ENCODE results near the gene DDB1.
"Not testable (repeated sequence)": the region's sequence is repeated elsewhere in the genome, so short reads cannot be mapped to it uniquely, and the experiment has no call there.

The DDB1 gene

GRCh38 chr11:61264795-61265194 is 68.1 kb downstream of the DDB1 start:
- Histone ChIP-seq H3K27ac (ENCODE audit: low read depth, low read length) (no peak overlapping the region), H3K4me1 (ENCODE audit: insufficient read depth, low read length) (no peaks in the 10 kb centered on the region), H3K36me3 (ENCODE audit: insufficient read depth, low read length) (peaks cover 8% of the 10 kb centered on the region; the same call in 1 of the 2 replicates), H3K9me3 (ENCODE audit: insufficient read depth, low read depth, low read length) (no peaks in the 10 kb centered on the region), H3K4me3 (ENCODE audit: low read length) (no peak overlapping the region), H3K9ac (ENCODE audit: low read depth, low read length) (no peak overlapping the region), H3K27me3 (ENCODE audit: insufficient read depth, low read length) (no peaks in the 10 kb centered on the region)
- 95% methylated on average over 14 of the region's 14 CpGs for WGBS

- no peaks in the 10 kb centered on the region for H3K9me3 ChIP-seq (ENCODE audit: insufficient read depth, low read depth, low read length)
- H3K36me3 ChIP-seq (ENCODE audit: insufficient read depth, low read length): peaks cover 10% of the 10 kb centered on the region; the same call in 1 of the 2 replicates
- H3K4me3 ChIP-seq (ENCODE audit: low read length): no peak overlapping the region
- H3K27ac ChIP-seq (ENCODE audit: low read depth, low read length): no peak overlapping the region
- 97% methylated on average over 5 of the region's 6 CpGs for WGBS
- no peaks in the 10 kb centered on the region for H3K27me3 ChIP-seq (ENCODE audit: insufficient read depth, low read length)
- no peaks in the 10 kb centered on the region for H3K4me1 ChIP-seq (ENCODE audit: insufficient read depth, low read length)
- H3K9ac ChIP-seq (ENCODE audit: low read depth, low read length): no peak overlapping the region
Observed at GRCh38 chr11:61264371-61264770, 68.5 kb downstream of the DDB1 start.

GRCh38 chr11:61259363-61259762 is 73.5 kb downstream of the DDB1 start:
- H3K9ac ChIP-seq (ENCODE audit: low read depth, low read length): no peak overlapping the region
- no peaks in the 10 kb centered on the region for H3K9me3 ChIP-seq (ENCODE audit: insufficient read depth, low read depth, low read length)
- H3K36me3 ChIP-seq (ENCODE audit: insufficient read depth, low read length): peaks cover 14% of the 10 kb centered on the region; the same call in 1 of the 2 replicates
- H3K27me3 ChIP-seq (ENCODE audit: insufficient read depth, low read length): no peaks in the 10 kb centered on the region
- H3K4me3 ChIP-seq (ENCODE audit: low read length): no peak overlapping the region
- H3K27ac ChIP-seq (ENCODE audit: low read depth, low read length): no peak overlapping the region
- WGBS: 96% methylated on average over 6 of the region's 6 CpGs
- no peaks in the 10 kb centered on the region for H3K4me1 ChIP-seq (ENCODE audit: insufficient read depth, low read length)

GRCh38 chr11:61258546-61258945 is 74.4 kb downstream of the DDB1 start:
- H3K9me3 ChIP-seq (ENCODE audit: insufficient read depth, low read depth, low read length): no peaks in the 10 kb centered on the region
- H3K4me1 ChIP-seq (ENCODE audit: insufficient read depth, low read length): no peaks in the 10 kb centered on the region
- peaks cover 14% of the 10 kb centered on the region; the same call in 1 of the 2 replicates for H3K36me3 ChIP-seq (ENCODE audit: insufficient read depth, low read length)
- no peak overlapping the region for H3K9ac ChIP-seq (ENCODE audit: low read depth, low read length)
- H3K4me3 ChIP-seq (ENCODE audit: low read length): no peak overlapping the region
- 94% methylated on average over 9 of the region's 9 CpGs for WGBS
- H3K27ac ChIP-seq (ENCODE audit: low read depth, low read length): no peak overlapping the region
- H3K27me3 ChIP-seq (ENCODE audit: insufficient read depth, low read length): no peaks in the 10 kb centered on the region

GRCh38 chr11:61256710-61257482 is 76.0 kb downstream of the DDB1 start:
- Histone ChIP-seq H3K9ac (ENCODE audit: low read depth, low read length) (no peak overlapping the region), H3K9me3 (ENCODE audit: insufficient read depth, low read depth, low read length) (no peaks in the 10 kb centered on the region), H3K36me3 (ENCODE audit: insufficient read depth, low read length) (peaks cover 9% of the 10 kb centered on the region; the same call in 1 of the 2 replicates), H3K27ac (ENCODE audit: low read depth, low read length) (no peak overlapping the region), H3K27me3 (ENCODE audit: insufficient read depth, low read length) (no peaks in the 10 kb centered on the region), H3K4me3 (ENCODE audit: low read length) (no peak overlapping the region), H3K4me1 (ENCODE audit: insufficient read depth, low read length) (no peaks in the 10 kb centered on the region)
- WGBS: 91% methylated on average over 18 of the region's 18 CpGs

GRCh38 chr11:61254403-61255025 is 78.4 kb downstream of the DDB1 start:
- Histone ChIP-seq H3K9me3 (ENCODE audit: insufficient read depth, low read depth, low read length) (no peaks in the 10 kb centered on the region), H3K36me3 (ENCODE audit: insufficient read depth, low read length) (peaks cover 8% of the 10 kb centered on the region; the same call in 1 of the 2 replicates), H3K4me3 (ENCODE audit: low read length) (no peak overlapping the region), H3K27ac (ENCODE audit: low read depth, low read length) (no peak overlapping the region), H3K4me1 (ENCODE audit: insufficient read depth, low read length) (no peaks in the 10 kb centered on the region), H3K27me3 (ENCODE audit: insufficient read depth, low read length) (no peaks in the 10 kb centered on the region), H3K9ac (ENCODE audit: low read depth, low read length) (no peak overlapping the region)
- 71% methylated on average over 12 of the region's 12 CpGs for WGBS

GRCh38 chr11:61252332-61252731 is 80.6 kb downstream of the DDB1 start:
- H3K9ac ChIP-seq (ENCODE audit: low read depth, low read length); H3K4me1 ChIP-seq (ENCODE audit: insufficient read depth, low read length); H3K9me3 ChIP-seq (ENCODE audit: insufficient read depth, low read depth, low read length); H3K4me3 ChIP-seq (ENCODE audit: low read length); H3K27ac ChIP-seq (ENCODE audit: low read depth, low read length); H3K27me3 ChIP-seq (ENCODE audit: insufficient read depth, low read length); H3K36me3 ChIP-seq (ENCODE audit: insufficient read depth, low read length): not testable (repeated sequence)
- WGBS: 76% methylated on average over 1 of the region's 1 CpG

- H3K27me3 ChIP-seq (ENCODE audit: insufficient read depth, low read length); H3K9ac ChIP-seq (ENCODE audit: low read depth, low read length); H3K4me3 ChIP-seq (ENCODE audit: low read length); H3K36me3 ChIP-seq (ENCODE audit: insufficient read depth, low read length); H3K27ac ChIP-seq (ENCODE audit: low read depth, low read length); H3K4me1 ChIP-seq (ENCODE audit: insufficient read depth, low read length); H3K9me3 ChIP-seq (ENCODE audit: insufficient read depth, low read depth, low read length): not testable (repeated sequence)
- WGBS: 92% methylated on average over 19 of the region's 20 CpGs
Observed at GRCh38 chr11:61250796-61251765, 81.8 kb downstream of the DDB1 start.

Data from HUES64 (cell line).